ENCODE measurements around the gene LYL1. TPM values are rescaled to one million over a fixed set of nuclear protein-coding genes. Genes with fewer than 3 reads are reported as not detected.

LYL1 gene
- total and polyA plus RNA-seq, 11 donors: 5.2 to 19.1 (median 8.3) TPM

DNA sequence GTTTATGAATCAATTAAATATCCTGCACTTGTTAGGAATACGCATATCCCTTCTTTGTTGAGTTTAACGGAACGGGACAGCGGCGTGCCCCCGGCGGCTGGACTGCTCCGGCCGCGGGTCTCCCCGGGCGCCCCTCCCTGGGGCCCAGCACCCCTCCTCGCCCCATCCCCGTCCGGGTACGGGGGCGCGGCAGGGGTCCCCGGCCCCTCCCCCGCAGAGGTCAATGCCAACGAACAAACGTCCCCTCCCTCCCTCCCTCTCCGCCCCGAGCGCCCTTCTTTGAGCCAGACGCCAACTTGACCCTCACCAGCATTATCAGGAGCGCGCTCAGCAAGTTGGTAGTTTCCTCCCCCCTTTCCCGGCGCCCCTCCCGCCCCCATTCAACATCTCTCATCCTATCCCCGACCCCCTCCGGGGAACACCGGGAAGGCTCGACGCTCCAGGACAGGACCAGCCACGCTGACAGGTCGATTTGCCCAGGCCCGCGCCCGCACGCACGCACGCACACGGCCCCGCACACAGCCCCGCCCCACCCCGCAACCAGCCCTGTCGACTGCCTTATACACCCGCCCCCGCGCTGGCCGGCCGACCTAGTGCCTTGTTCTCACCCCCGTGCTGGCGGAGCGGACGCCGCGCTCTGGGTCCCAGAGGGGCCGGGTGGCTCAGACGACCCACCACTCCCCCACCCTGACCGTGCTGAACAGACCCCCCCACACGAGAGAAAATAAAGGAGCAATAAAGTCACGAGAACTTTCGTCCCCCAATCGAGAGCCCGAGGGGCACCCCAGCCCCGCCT, 5.0 kb downstream of the LYL1 start:
- WGBS, 4 donors: 5 to 10% (median 7%) methylated on average over 41 to 69 of the region's 69 CpGs
- peak in 2 of 4 donors; percentile 2 to 3 for ATAC-seq
- Histone ChIP-seq H3K4me1 (peaks cover 3 to 97% (median 78%) of the 10 kb centered on the region in 12 donors), H3K27me3 (peaks cover 0 to 12% (median 0%) of the 10 kb centered on the region in 9 donors), H3K36me3 (peaks cover 0 to 12% (median 9%) of the 10 kb centered on the region in 9 donors), H3K4me3 (peak overlapping the region; percentile 17 to 75 (median 50)), H3K9me3 (no peaks in the 10 kb centered on the region), H3K27ac (peak overlapping the region; percentile 67 to 98 (median 90))
- intact Hi-C loops (cut with DNase I): loop anchor here in 2 of 10 donors (10.0 kb wide), 2 partner anchors 63 to 213 kb away; partner anchors contain the start of genes DNASE2 (in 1 of the 2) and KLF1 (in 1 of the 2)
- DNase-seq: peak; percentile 58 to 86 (median 70)
- no peak for TF ChIP-seq POLR2A (IDR thresholded peaks at IDR 0.05)
- TF ChIP-seq, protein P1, sequence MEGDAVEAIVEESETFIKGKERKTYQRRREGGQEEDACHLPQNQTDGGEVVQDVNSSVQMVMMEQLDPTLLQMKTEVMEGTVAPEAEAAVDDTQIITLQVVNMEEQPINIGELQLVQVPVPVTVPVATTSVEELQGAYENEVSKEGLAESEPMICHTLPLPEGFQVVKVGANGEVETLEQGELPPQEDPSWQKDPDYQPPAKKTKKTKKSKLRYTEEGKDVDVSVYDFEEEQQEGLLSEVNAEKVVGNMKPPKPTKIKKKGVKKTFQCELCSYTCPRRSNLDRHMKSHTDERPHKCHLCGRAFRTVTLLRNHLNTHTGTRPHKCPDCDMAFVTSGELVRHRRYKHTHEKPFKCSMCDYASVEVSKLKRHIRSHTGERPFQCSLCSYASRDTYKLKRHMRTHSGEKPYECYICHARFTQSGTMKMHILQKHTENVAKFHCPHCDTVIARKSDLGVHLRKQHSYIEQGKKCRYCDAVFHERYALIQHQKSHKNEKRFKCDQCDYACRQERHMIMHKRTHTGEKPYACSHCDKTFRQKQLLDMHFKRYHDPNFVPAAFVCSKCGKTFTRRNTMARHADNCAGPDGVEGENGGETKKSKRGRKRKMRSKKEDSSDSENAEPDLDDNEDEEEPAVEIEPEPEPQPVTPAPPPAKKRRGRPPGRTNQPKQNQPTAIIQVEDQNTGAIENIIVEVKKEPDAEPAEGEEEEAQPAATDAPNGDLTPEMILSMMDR (IDR thresholded peaks at IDR 0.05): no peak

DNA sequence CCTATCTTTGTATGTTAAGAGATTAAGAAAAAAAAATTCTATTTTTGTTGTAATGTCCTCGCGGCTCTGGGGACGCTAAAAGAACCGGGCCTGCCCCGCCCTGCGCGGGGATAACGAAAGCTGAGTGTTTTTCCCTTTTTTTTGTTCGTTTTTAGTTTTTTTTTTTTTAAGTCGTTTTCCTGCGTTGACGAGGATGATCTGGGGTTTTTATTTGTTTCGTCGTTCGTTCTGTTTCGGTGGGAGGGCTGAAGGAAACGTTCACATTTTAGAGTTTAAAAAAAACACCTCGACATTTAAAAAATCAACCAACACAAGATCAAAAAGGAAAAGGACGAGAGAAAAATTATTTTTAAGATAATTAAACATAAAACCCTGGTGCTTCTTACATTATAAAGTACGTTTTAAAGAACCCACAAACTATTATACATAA, 5.6 kb downstream of the LYL1 start:
- Histone ChIP-seq H3K4me1 (peaks cover 3 to 97% (median 79%) of the 10 kb centered on the region in 12 donors), H3K36me3 (peaks cover 0 to 12% (median 9%) of the 10 kb centered on the region in 9 donors), H3K4me3 (peak overlapping the region in 11 of 12 donors; percentile 32 to 75 (median 51)), H3K27ac (peak overlapping the region; percentile 67 to 98 (median 90)), H3K9me3 (no peaks in the 10 kb centered on the region), H3K27me3 (peaks cover 0 to 12% (median 0%) of the 10 kb centered on the region in 9 donors)
- intact Hi-C loops (cut with DNase I): loop anchor here in 2 of 10 donors (10.0 kb wide), 2 partner anchors 62 to 212 kb away; partner anchors contain the start of genes DNASE2 (in 1 of the 2) and KLF1 (in 1 of the 2)
- DNase-seq: peak in 1 of 5 donors; percentile 49
- WGBS, 4 donors: 17 to 33% (median 23%) methylated on average over 20 of the region's 20 CpGs
- ATAC-seq: no peak
- TF ChIP-seq POLR2A (IDR thresholded peaks at IDR 0.05): no peak
- TF ChIP-seq, protein P1 (IDR thresholded peaks at IDR 0.05): no peak

DNA sequence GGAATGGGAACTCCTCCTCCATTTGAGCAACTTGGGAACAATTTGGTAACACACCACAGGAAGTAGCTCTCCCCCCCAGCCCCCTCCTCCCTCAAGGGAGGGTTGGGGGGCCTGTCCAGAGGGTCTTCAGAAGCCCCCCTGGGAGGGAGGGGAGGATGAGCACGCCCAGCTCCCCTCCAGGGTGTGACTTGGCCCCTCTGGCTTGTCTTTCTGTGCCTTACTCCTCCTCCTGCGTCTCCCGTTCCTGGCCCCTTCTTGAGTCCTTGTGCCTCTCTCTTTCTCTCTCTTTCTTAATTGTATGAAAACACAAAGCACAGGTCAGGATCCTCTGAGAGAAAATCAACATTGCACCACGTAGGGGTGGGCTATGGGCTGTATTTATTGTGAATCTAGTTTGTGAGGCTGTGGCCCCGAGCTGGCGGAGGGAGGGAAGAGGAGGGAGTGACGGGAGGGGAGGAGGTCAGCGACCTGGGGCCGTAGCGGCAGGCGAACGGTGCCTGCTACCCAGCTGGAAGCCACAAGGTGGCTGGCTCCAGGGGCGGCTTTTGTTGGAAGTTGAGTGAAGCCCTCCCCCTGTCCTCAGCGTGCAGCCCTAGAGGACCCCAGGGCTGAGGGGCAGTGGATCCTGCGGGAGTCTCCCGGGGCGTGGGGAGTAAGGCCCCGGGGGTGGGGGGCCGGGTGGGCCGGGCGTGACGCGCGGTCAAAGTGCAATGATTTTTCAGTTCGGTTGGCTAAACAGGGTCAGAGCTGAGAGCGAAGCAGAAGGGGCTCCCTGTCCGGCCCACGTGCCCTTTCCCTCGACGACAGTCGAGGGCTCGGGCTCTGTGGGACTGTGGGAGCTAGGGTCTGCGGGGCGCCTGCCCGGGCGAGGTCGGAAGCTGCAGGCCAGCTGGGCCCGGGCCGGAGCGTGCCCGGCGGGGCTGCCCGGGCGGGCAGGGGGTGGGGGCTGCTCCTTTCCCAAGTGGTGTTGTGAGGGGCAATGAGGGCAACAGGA, 6.4 kb downstream of the LYL1 start:
- Histone ChIP-seq H3K27me3 (peaks cover 0 to 12% (median 0%) of the 10 kb centered on the region in 9 donors), H3K36me3 (peaks cover 0 to 12% (median 9%) of the 10 kb centered on the region in 9 donors), H3K4me3 (peak overlapping the region in 7 of 12 donors; percentile 4 to 75 (median 55)), H3K4me1 (peaks cover 3 to 97% (median 81%) of the 10 kb centered on the region in 12 donors), H3K9me3 (no peaks in the 10 kb centered on the region), H3K27ac (peak overlapping the region; percentile 67 to 98 (median 90))
- WGBS, 4 donors: 46 to 62% (median 59%) methylated on average over 44 of the region's 44 CpGs
- intact Hi-C loops (cut with DNase I): loop anchor here in 4 of 10 donors (1.0 to 10.0 kb wide), 4 partner anchors 61 to 211 kb away; partner anchors contain the start of genes DNASE2 (in 1 of the 4) and KLF1 (in 1 of the 4)
- peak in 3 of 5 donors; percentile 35 to 77 (median 46) for DNase-seq
- no peak for ATAC-seq
- TF ChIP-seq, protein P1 (IDR thresholded peaks at IDR 0.05): peak in 4 of 12 donors; percentile 22 to 35 (median 26)
- no peak for TF ChIP-seq POLR2A (IDR thresholded peaks at IDR 0.05)
